ENCODE measurements around the gene CASP2. TPM values are rescaled to one million over a fixed set of nuclear protein-coding genes. Genes with fewer than 3 reads are reported as not detected.
A peak's percentile ranks its signal among the peaks of the same experiment; 100 is the strongest.

CASP2 gene
- total and polyA plus RNA-seq, 11 donors, result 5.4 to 18.3 (median 11.8) TPM

- peaks cover 0 to 49% (median 13%) of the 10 kb centered on the region in 12 donors for H3K4me1 ChIP-seq
- H3K9me3 ChIP-seq, result no peaks in the 10 kb centered on the region
- no peaks in the 10 kb centered on the region for H3K27me3 ChIP-seq
- DNase-seq (no peak), ATAC-seq (peak in 1 of 4 donors; percentile 32)
- intact Hi-C loops (cut with DNase I), result loop anchor here in 5 of 10 donors (5.0 to 10.0 kb wide), 2 partner anchors 39 to 114 kb away; partner anchors contain the start of gene GSTK1 (in 2 of the 5)
- 75 to 82% (median 80%) methylated on average over 8 of the region's 8 CpGs for WGBS, 4 donors
- H3K36me3 ChIP-seq, result peaks cover 0 to 100% (median 99%) of the 10 kb centered on the region in 9 donors
- peak overlapping the region in 1 of 12 donors; percentile 58 for H3K27ac ChIP-seq
- no peak overlapping the region for H3K4me3 ChIP-seq
- TF ChIP-seq, protein P1, sequence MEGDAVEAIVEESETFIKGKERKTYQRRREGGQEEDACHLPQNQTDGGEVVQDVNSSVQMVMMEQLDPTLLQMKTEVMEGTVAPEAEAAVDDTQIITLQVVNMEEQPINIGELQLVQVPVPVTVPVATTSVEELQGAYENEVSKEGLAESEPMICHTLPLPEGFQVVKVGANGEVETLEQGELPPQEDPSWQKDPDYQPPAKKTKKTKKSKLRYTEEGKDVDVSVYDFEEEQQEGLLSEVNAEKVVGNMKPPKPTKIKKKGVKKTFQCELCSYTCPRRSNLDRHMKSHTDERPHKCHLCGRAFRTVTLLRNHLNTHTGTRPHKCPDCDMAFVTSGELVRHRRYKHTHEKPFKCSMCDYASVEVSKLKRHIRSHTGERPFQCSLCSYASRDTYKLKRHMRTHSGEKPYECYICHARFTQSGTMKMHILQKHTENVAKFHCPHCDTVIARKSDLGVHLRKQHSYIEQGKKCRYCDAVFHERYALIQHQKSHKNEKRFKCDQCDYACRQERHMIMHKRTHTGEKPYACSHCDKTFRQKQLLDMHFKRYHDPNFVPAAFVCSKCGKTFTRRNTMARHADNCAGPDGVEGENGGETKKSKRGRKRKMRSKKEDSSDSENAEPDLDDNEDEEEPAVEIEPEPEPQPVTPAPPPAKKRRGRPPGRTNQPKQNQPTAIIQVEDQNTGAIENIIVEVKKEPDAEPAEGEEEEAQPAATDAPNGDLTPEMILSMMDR (IDR thresholded peaks at IDR 0.05), result no peak
- TF ChIP-seq POLR2A (IDR thresholded peaks at IDR 0.05), result no peak
These were observed 13.1 kb downstream of the CASP2 start for GRCh38 chr7:143300959-143301935.

DNA sequence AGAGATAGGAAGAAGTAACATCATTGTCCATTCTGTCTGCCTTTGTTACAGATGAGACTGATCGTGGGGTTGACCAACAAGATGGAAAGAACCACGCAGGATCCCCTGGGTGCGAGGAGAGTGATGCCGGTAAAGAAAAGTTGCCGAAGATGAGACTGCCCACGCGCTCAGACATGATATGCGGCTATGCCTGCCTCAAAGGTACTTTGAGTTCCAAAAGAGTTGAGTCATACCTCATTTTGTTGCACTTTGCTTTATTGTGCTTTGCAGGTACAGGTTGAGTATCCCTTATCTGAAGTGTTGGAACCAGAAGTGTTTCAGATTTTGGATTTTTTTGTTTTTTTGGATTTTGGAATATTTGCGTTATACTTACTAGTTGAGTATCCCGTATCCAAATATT lies 15.6 kb downstream of the CASP2 start:
- H3K4me3 ChIP-seq, result no peak overlapping the region
- peaks cover 0 to 100% (median 92%) of the 10 kb centered on the region in 9 donors for H3K36me3 ChIP-seq
- ATAC-seq (no peak), DNase-seq (no peak)
- 94 to 95% (median 95%) methylated on average over 10 of the region's 10 CpGs for whole genome bisulfite sequencing, 4 donors
- intact Hi-C loops (cut with DNase I), result loop anchor here in 8 of 10 donors (2.0 to 10.0 kb wide), 4 partner anchors 41 to 111 kb away; partner anchors contain the start of gene GSTK1 (in 2 of the 8)
- H3K9me3 ChIP-seq, result no peaks in the 10 kb centered on the region
- no peaks in the 10 kb centered on the region for H3K27me3 ChIP-seq
- H3K27ac ChIP-seq, result no peak overlapping the region
- TF ChIP-seq POLR2A (IDR thresholded peaks at IDR 0.05), result no peak
- TF ChIP-seq, protein P1 (IDR thresholded peaks at IDR 0.05), result no peak
- H3K4me1 ChIP-seq, result peaks cover 0 to 40% (median 2%) of the 10 kb centered on the region in 12 donors

DNA sequence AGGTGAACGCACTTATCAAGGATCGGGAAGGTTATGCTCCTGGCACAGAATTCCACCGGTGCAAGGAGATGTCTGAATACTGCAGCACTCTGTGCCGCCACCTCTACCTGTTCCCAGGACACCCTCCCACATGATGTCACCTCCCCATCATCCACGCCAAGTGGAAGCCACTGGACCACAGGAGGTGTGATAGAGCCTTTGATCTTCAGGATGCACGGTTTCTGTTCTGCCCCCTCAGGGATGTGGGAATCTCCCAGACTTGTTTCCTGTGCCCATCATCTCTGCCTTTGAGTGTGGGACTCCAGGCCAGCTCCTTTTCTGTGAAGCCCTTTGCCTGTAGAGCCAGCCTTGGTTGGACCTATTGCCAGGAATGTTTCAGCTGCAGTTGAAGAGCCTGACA lies 16.8 kb downstream of the CASP2 start:
- DNase-seq (no peak), ATAC-seq (no peak)
- Histone ChIP-seq H3K4me3 (no peak overlapping the region), H3K27me3 (no peaks in the 10 kb centered on the region), H3K4me1 (peaks cover 0 to 31% (median 0%) of the 10 kb centered on the region in 12 donors), H3K9me3 (no peaks in the 10 kb centered on the region), H3K27ac (no peak overlapping the region), H3K36me3 (peaks cover 0 to 89% (median 80%) of the 10 kb centered on the region in 9 donors)
- WGBS, 4 donors, result 83 to 88% (median 84%) methylated on average over 6 of the region's 6 CpGs
- intact Hi-C loops (cut with DNase I), result loop anchor here (1.0 to 10.0 kb wide), 7 partner anchors 43 to 110 kb away; partner anchors contain the start of genes GSTK1 (in 3 of the 10) and ZYX (in 1 of the 10)
- no peak for TF ChIP-seq POLR2A (IDR thresholded peaks at IDR 0.05)
- TF ChIP-seq, protein P1 (IDR thresholded peaks at IDR 0.05), result no peak

Data from heart left ventricle (tissue), 16 donors.